NT2/D1 (cell line): ENCODE measurements around the gene PRSS27.

Source experiments
- SUZ12 ChIP-seq: IDR thresholded peaks from 2 replicates; pipeline ENCODE4 v1.6.1; 2011; ENCODE audit not compliant: insufficient read length, insufficient read depth; ENCODE audit errors: extremely low read depth
- YY1 ChIP-seq: IDR thresholded peaks from 2 replicates; pipeline ENCODE4 v1.6.1; 2011; ENCODE audit not compliant: insufficient read length, insufficient read depth
- ZNF274 ChIP-seq: IDR thresholded peaks from 2 replicates; pipeline ENCODE4 v1.6.1; 2011; ENCODE audit warnings: mild to moderate bottlenecking, low read depth, low read length

GRCh38 chr16:2743007-2743810 lies 23.2 kb upstream of the PRSS27 start:
- TF ChIP-seq SUZ12 (no peak), YY1 (no peak), ZNF274 (no peak)
